HG03575 (cell line): ENCODE results near the gene EN2.

ENCODE experiments used
- ATAC-seq: cut with Tn5 transposase; IDR thresholded peaks from one replicate; pipeline ENCODE4 v1.9.1; 2021; ENCODE audit not compliant: unreplicated experiment, insufficient number of reproducible peaks, low FRiP score; ENCODE audit errors: extremely low read depth

EN2 gene

GRCh38 chr7:155459700-155460461, 2.0 kb downstream of the EN2 start:
- ATAC-seq = no peak

- ATAC-seq = no peak
These were observed 3.1 kb downstream of the EN2 start for GRCh38 chr7:155460926-155461613.

DNA sequence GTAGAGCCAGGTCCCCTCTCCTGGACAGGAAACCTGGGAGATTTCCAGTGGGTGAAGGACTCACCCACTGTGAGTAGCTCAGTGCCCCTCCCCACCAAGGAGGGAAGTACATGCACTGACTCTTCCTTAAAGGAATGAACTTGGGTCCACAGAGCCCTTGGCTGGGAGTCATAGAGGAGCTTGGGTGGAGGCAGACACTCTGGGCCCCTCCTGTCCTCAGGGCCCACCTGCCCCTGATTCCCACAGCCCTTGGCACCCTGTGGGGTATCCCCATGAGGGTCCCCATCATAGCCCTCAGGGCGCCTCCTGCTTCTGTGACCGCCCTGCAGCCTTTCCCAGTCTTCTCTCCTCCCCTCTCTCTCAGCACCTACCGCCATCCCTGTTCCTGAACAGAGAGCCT, 3.7 kb downstream of the EN2 start:
- no peak for ATAC-seq

DNA sequence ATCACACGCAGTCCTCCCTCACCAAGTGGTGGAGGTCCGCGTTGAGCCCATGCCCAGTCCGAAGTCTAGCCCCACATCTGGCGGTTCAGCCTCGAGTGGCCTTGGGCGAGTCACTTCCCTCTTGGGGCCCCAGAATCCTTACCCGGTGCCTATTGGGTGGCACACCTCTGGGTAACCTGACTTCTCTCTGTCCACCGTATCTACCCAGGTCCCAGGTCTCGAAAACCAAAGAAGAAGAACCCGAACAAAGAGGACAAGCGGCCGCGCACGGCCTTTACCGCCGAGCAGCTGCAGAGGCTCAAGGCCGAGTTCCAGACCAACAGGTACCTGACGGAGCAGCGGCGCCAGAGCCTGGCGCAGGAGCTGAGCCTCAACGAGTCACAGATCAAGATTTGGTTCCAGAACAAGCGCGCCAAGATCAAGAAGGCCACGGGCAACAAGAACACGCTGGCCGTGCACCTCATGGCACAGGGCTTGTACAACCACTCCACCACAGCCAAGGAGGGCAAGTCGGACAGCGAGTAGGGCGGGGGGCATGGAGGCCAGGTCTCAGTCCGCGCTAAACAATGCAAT, 4.3 kb downstream of the EN2 start:
- no peak for ATAC-seq

GRCh38 chr7:155463114-155463811, 5.3 kb downstream of the EN2 start:
- ATAC-seq = no peak

- no peak for ATAC-seq
These were observed 6.3 kb downstream of the EN2 start for GRCh38 chr7:155464183-155464582.

DNA sequence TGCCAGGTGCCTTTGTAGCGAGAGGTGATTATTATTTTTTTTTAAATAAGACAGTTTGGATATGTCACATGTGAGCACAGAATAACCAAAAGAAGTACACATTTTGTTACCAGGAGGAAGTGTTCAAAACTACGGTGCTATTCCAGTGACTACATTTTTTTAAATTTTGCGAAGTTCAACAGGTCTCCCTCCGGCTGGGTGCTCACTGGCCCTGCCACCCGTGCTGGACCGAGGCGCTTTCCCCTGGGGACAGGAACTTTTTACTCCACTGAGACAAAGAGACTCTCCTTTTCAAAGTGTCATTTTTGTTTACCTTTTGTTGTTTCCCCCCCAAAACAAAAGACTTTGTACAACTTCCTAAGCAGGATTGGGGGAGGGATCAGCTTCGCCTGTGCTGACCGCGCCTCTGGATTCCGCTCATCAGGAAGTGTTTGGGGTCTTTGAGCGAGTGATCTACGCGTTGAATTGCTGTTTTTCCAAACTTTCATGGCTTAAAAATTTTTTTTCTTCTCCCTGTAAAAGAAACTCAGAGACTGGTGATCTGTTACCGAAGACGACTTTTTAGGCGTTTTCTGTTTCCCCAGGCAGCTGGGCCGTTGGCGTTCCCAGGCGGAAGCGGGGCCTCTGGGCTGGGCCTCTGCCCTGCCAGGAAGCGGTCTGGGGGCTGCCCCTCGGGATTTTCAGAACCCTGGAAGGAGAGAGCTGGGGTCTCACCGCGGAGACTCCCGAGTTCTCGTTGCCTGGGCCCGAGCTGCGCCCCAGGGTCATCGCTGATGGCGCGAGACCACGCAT, 7.2 kb downstream of the EN2 start:
- ATAC-seq = no peak

DNA sequence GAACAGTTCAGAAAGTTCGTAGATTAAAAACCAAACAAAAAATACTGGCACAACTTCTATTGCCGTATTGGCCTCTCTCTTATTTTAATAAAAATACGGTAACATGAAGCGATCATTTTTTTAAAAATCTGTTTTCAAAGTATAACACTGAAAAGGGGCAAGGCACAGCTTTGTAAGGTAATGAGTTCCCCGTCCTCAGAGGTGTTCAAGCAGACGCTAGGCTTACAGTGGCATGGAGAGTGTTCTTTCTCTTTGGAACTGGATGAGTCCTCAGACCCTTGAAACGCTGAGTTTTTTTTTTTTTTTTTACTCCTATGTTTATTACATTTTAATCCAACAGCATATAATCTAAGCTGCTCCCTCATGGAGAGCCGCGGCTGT, 7.8 kb downstream of the EN2 start:
- ATAC-seq = no peak

DNA sequence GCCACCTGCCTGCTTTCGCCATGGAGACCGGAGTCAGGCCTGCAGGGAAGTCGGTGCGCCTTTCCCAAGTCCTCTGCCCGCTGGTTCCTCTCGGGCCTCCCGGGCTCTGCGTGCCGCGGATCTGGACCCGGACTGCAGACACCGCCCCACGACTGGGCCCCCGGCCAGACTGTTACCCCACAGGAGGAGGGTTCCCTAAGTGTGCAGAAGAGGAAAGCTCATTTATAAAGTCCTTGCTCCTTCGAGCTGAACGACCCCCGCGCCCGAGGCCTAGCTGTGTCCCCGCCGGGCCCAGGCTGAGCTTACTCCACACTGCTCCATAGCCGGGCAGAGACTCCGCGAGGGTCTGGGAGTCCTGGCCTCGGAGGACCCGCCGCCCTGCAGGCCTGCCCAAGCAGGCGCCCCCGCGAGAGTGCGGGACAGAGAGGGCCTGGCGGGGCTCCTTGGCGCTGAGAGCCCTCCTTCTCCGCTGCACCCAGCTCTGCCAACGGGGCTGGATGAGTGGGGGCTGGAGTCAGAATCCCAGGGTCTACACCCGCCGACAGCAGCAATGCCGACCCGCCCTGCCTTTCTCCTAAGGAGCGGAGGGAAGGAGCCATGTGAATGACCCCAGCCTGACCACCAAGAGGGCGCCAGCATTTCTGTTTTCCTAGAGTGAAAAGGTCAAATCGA, 8.3 kb downstream of the EN2 start:
- ATAC-seq = no peak

DNA sequence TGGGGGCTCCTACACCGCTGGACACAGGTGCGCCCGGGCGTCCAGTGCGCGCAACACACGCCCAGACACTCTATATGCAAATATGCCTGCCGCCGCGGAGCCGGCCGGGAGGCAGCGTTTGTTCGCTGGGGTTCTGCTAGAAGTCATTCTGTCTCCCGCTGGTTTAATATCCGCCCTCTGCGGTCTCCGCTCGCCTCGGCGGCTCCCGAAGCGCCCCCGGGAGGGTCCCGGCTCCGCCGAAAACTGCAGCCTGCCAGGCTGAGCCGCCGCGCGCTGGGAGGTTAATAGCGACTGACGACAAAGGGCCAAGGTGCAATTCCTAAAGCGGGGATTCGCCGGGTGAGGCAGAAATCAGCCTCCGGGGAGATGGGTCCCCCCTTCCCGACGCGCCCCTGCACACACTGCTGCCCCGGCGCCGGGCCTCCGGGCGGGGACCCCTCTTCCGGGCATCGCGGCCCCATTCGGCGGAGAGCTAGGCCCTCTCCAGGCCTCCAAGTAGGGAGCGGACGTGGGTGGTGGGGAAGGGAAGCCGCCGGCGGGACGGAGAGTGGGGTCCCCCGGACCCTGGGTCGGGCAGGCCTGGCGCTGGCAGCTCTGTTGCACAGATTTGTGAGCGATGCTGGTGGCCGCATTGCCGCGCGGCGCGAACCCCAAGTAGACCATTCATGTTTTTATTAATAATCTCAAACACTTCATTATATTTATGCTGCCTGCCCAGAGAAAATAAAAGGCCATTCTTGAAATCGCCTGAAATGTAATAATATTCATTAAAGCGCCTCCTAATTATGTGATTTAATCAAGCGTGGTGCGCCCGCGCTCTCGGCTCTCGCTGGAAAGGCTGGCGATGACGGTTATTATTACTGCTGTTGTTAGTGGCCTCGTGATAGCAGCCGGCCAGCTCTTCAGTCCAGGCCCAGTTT, 9.1 kb downstream of the EN2 start:
- ATAC-seq = no peak

- ATAC-seq = no peak
These were observed 10.2 kb downstream of the EN2 start for GRCh38 chr7:155467846-155468784.

- ATAC-seq = no peak
These were observed 10.8 kb downstream of the EN2 start for GRCh38 chr7:155468785-155469148.

DNA sequence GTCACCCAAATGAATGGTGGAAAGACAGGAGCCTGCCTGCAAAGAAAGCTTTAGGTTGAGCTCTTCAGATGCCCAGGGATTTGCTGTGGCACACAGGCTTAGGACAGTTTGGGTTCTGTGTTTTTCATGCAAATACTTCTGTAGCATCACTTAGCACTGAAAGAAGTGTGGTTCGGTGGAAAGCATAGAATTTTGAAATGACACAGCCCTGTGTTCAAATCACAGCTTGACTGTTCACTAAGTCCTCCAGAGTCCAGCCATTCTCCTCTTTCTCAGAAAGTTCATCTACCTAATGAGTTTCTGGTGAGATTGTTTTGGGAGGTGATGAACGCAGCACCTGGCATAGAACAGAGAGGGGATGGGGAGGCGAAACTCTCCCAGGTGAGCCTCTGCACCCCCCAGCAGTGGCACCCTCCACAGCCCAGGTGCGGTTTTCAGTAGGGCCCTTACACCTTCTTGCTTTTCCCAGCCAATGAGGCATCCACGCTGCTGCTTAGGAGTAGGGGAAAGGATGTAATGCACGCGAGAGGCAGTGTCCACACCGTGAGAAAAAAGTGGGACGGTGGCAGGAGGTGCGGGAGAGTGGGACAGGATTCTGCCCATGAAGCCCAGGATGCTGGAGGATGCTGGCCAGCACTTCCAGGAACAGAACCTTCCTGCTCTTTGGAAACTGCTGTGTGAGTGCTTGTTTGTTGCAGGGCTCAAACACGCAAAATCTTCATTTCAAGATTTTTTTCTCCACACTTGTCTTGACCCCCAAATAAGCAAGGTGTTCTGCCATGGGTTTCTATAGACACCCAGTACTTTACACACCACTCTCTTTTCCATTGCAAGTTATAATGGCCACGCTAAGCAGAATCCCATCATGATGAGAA, 11.6 kb downstream of the EN2 start:
- ATAC-seq = no peak

GRCh38 chr7:155470186-155470487, 12.2 kb downstream of the EN2 start:
- no peak for ATAC-seq

DNA sequence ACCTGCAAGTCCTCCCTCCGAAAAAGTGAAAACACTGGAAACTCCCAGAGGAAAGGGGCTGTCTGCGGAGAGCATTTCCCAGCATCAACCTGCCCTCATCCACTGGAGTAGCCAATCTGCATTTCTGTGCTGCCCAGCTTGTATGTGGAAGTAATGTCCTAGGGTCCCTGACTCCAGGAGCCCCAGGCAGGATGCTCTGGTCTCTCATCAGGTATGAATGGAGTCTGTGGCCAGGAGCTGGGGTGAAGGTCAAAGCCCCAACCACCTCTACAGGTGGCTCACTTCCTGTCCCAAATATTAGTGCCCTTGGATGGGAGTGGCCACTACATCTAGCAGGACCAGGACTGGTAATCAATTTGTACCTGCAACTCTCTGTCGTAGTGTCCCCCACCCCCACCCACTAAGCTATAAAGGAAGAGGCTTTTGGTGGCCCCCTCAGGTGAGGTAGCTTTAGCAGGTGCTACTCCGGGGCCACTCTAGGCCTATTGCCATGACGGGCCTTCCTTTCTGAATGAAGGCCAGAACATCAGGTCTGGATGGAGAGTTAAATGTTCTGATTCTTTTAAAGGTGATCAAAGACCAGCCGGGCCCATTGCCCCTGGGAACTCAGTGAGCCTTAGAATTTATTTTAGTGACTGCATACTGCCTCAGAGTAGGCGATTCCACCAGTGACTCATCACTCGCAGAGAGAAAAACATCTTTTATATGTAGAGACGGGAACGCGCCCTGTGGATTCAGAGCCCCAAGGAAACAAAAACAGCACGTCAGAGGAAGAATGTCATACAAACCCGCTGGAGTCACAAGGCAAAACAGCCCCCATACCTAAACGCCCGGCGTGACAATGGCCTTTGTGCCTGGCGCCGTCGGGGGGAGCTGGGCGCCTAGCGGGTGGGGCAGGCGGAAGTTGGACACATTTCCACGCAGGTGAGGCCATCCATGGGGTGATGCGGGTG, 13.0 kb downstream of the EN2 start:
- no peak for ATAC-seq
